Endodermal cell (in vitro differentiated cells): ENCODE data around the gene GOLIM4. TPM values are rescaled to one million over a fixed set of nuclear protein-coding genes. Genes with fewer than 3 reads are reported as not detected.
A peak's percentile ranks its signal among the peaks of the same experiment; 100 is the strongest.

ENCODE experiments used
- DNase-seq: peaks from one replicate; pipeline ENCODE4 v3.0.0-alpha.2; 2017
- H3K27ac ChIP-seq: 2 replicates; pipeline ENCODE4 v1.5.1; 2013; ENCODE audit warnings: mild to moderate bottlenecking, low read depth, low read length, moderate library complexity
- H3K27me3 ChIP-seq: 2 replicates; pipeline ENCODE4 v1.6.1; 2013; ENCODE audit warnings: mild to moderate bottlenecking, low read length, moderate library complexity; ENCODE audit not compliant: insufficient read depth, control insufficient read depth, poor library complexity, severe bottlenecking
- H3K36me3 ChIP-seq: 2 replicates; pipeline ENCODE4 v1.7.0; 2013; ENCODE audit warnings: mild to moderate bottlenecking, low read length, moderate library complexity; ENCODE audit not compliant: control insufficient read depth, insufficient read depth
- H3K4me1 ChIP-seq: one replicate; pipeline ENCODE4 v1.7.0; 2013; ENCODE audit warnings: low read length; ENCODE audit not compliant: control insufficient read depth, insufficient read depth
- H3K4me3 ChIP-seq: 2 replicates; pipeline ENCODE4 v1.5.1; 2013; ENCODE audit warnings: mild to moderate bottlenecking, low read length, moderate library complexity
- H3K9ac ChIP-seq: 2 replicates; pipeline ENCODE4 v1.6.1; 2013; ENCODE audit warnings: mild to moderate bottlenecking, low read length, moderate library complexity; ENCODE audit not compliant: poor library complexity, severe bottlenecking; ENCODE audit errors: extremely low read depth
- H3K9me3 ChIP-seq: 2 replicates; pipeline ENCODE4 v1.6.1; 2013; ENCODE audit warnings: mild to moderate bottlenecking, low read length, moderate library complexity; ENCODE audit not compliant: control insufficient read depth
- H3K27ac Mint-ChIP-seq: 2 replicates; pipeline ENCODE4 v1.8.0; 2020; ENCODE audit warnings: mixed read lengths
- H3K27me3 Mint-ChIP-seq: 2 replicates; pipeline ENCODE4 v1.8.0; 2021; ENCODE audit warnings: mild to moderate bottlenecking, mixed read lengths; ENCODE audit not compliant: insufficient read depth
- H3K36me3 Mint-ChIP-seq: 2 replicates; pipeline ENCODE4 v1.8.0; 2020; ENCODE audit warnings: low read depth, mixed read lengths
- H3K4me1 Mint-ChIP-seq: 2 replicates; pipeline ENCODE4 v1.8.0; 2020; ENCODE audit warnings: mixed read lengths
- H3K4me3 Mint-ChIP-seq: 2 replicates; pipeline ENCODE4 v1.8.0; 2020; ENCODE audit warnings: mild to moderate bottlenecking, moderate library complexity, mixed read lengths
- H3K9me3 Mint-ChIP-seq: 2 replicates; pipeline ENCODE4 v1.8.0; 2020; ENCODE audit warnings: mild to moderate bottlenecking, mixed read lengths
- WGBS, 2 experiments: methylation state at CpG; one replicate each; pipeline versions ENCODE4 v1.1.5 to v1.1.7; 2013; ENCODE audit warnings: missing lambda C conversion rate in 2 of 2, mixed read lengths in 1 of 2; ENCODE audit not compliant: insufficient coverage in 1 of 2, insufficient read length in 1 of 2; 5-methylcytosine and 5-hydroxymethylcytosine counted together
- total RNA-seq, 2 donors: library from RNA; stranded (reverse); fragmentation: NEBNext Ultra II Directional in 1 of 2; extraction: Animal tissue kit (Norgen Biotek cat#: 25700) in 1 of 2; gene quantifications; 2 replicates in 1 of 2; 3 replicates in 1 of 2; pipeline ENCODE4 v1.2.1, GENCODE V29; 2021
- TF ChIP-seq, protein P1 (sequence below): fragments of 200-600 bp; sonication (generic); conservative IDR thresholded peaks from 2 replicates; pipeline ENCODE4 v1.5.0; 2021; ENCODE audit warnings: antibody characterized with exemption, mild to moderate bottlenecking

GOLIM4 gene
- total RNA-seq, 2 donors from 2014 or later = 19.3 to 19.9 TPM

DNA sequence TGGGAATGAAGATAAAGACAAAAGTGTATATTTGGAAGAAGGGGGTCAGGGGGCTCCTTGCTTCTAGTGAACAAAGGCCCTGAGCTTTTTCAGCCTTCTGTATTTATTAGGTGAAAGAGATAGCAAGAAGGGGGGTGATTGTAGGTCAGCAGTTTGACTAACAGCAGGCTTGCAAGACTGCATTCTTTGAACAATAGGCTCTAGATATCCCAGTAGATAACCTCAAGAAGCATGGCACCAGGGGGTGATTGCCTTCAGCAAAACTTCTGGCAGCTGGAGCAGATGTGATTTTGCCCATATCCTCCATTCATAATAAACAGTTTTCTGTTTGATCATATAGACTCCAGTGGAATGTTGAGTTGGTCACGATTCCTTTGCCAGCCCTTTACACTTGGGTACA lies 31.7 kb upstream of the GOLIM4 start:
- H3K36me3 Mint-ChIP-seq = peaks cover 5% of the 10 kb centered on the region
- no peak overlapping the region for H3K4me3 Mint-ChIP-seq
- Histone ChIP-seq H3K27ac (no peak overlapping the region), H3K9me3 (peaks cover 43% of the 10 kb centered on the region), H3K27me3 (no peaks in the 10 kb centered on the region), H3K9ac (no peak overlapping the region), H3K4me1 (peaks cover 4% of the 10 kb centered on the region), H3K36me3 (no peaks in the 10 kb centered on the region), H3K4me3 (peak overlapping the region; percentile 73)
- H3K4me1 Mint-ChIP-seq = no peaks in the 10 kb centered on the region
- 60% methylated on average over 1 of the region's 1 CpG; no CpG with 5 or more reads in 1 of the 2 experiments for WGBS, 2 experiments
- H3K9me3 Mint-ChIP-seq = peaks cover 53% of the 10 kb centered on the region
- no peak overlapping the region for H3K27ac Mint-ChIP-seq
- H3K27me3 Mint-ChIP-seq = no peaks in the 10 kb centered on the region
- no peak for DNase-seq
- TF ChIP-seq, protein P1, sequence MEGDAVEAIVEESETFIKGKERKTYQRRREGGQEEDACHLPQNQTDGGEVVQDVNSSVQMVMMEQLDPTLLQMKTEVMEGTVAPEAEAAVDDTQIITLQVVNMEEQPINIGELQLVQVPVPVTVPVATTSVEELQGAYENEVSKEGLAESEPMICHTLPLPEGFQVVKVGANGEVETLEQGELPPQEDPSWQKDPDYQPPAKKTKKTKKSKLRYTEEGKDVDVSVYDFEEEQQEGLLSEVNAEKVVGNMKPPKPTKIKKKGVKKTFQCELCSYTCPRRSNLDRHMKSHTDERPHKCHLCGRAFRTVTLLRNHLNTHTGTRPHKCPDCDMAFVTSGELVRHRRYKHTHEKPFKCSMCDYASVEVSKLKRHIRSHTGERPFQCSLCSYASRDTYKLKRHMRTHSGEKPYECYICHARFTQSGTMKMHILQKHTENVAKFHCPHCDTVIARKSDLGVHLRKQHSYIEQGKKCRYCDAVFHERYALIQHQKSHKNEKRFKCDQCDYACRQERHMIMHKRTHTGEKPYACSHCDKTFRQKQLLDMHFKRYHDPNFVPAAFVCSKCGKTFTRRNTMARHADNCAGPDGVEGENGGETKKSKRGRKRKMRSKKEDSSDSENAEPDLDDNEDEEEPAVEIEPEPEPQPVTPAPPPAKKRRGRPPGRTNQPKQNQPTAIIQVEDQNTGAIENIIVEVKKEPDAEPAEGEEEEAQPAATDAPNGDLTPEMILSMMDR = no peak

DNA sequence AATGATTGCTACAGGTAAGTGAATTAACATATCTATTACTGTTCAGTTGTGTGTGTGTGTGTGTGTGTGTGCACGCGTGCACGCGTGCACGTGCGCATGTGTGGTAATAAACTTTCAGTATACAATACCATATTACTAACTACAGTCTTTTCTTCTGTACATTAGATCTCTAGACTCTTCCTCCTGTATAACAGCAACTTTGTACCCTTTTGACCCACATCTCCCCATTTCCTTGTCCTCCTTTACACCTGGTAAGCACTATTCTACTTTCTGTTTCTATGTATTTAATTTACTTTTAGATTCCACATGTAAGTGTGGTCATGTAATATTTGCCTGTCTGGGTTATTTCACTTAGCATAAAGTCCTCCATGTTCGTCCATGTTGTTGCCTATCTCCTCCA lies 29.1 kb upstream of the GOLIM4 start:
- H3K9me3 ChIP-seq = peaks cover 50% of the 10 kb centered on the region
- peaks cover 44% of the 10 kb centered on the region for H3K9me3 Mint-ChIP-seq
- H3K27me3 ChIP-seq = no peaks in the 10 kb centered on the region
- no peak overlapping the region for H3K27ac Mint-ChIP-seq
- 95 to 100% methylated on average over 2 to 7 of the region's 7 CpGs for WGBS, 2 experiments
- peaks cover 4% of the 10 kb centered on the region for H3K4me1 ChIP-seq
- H3K36me3 Mint-ChIP-seq = peaks cover 5% of the 10 kb centered on the region
- H3K27ac ChIP-seq = no peak overlapping the region
- TF ChIP-seq, protein P1 = no peak
- no peak for DNase-seq
- no peaks in the 10 kb centered on the region for H3K4me1 Mint-ChIP-seq
- H3K36me3 ChIP-seq = no peaks in the 10 kb centered on the region
- H3K4me3 ChIP-seq = no peak overlapping the region
- no peak overlapping the region for H3K4me3 Mint-ChIP-seq
- no peak overlapping the region for H3K9ac ChIP-seq
- H3K27me3 Mint-ChIP-seq = no peaks in the 10 kb centered on the region

DNA sequence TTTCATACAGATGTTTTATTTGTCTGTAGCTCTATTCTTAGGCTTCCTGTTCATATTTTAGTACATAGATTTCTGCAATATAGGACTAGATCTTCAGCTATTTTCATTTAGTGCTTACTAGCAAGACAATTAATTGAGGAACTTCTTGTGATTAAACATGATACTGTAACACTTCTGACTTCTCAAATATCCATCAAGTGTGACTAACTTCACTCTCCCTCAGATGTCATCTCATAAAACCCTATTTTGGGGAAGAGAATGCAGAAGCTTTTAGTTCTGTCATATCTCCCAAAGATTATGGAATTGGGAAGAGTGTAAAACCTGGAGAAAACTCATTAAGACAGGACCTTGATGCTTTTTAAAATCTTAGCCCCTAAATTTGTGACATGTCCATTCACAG lies 28.6 kb upstream of the GOLIM4 start:
- Histone ChIP-seq H3K4me1 (peaks cover 4% of the 10 kb centered on the region), H3K4me3 (no peak overlapping the region), H3K9ac (no peak overlapping the region), H3K27me3 (no peaks in the 10 kb centered on the region), H3K36me3 (no peaks in the 10 kb centered on the region), H3K27ac (no peak overlapping the region), H3K9me3 (peaks cover 46% of the 10 kb centered on the region)
- H3K27me3 Mint-ChIP-seq = no peaks in the 10 kb centered on the region
- no peak overlapping the region for H3K27ac Mint-ChIP-seq
- peaks cover 39% of the 10 kb centered on the region for H3K9me3 Mint-ChIP-seq
- H3K4me3 Mint-ChIP-seq = no peak overlapping the region
- no peak for DNase-seq
- H3K4me1 Mint-ChIP-seq = no peaks in the 10 kb centered on the region
- H3K36me3 Mint-ChIP-seq = peaks cover 5% of the 10 kb centered on the region
- TF ChIP-seq, protein P1 = no peak
